Central memory CD8-positive, alpha-beta T cell (primary cell): ENCODE results near the gene MYO3B.

ENCODE experiments used
- ATAC-seq: fragments of 150-1000 bp; cut with Tn5 transposase; replicated peaks from 2 replicates; pipeline ENCODE4 v1.10.0; 2022; ENCODE audit warnings: mild to moderate bottlenecking, moderate FRiP score, moderate number of reproducible peaks; ENCODE audit not compliant: poor library complexity, severe bottlenecking; ENCODE audit errors: extremely low read depth
- DNase-seq, 2 donors: peaks; one replicate each; pipeline ENCODE4 v3.0.0; 2021; ENCODE audit warnings: low spot score in 2 of 2
- H3K27ac Mint-ChIP-seq: one replicate; pipeline ENCODE4 v1.8.0; 2022; ENCODE audit warnings: low read depth, mild to moderate bottlenecking, moderate library complexity, mixed read lengths
- H3K27me3 Mint-ChIP-seq: one replicate; pipeline ENCODE4 v1.8.0; 2022; ENCODE audit warnings: mixed read lengths
- H3K36me3 Mint-ChIP-seq: one replicate; pipeline ENCODE4 v1.8.0; 2022; ENCODE audit warnings: mild to moderate bottlenecking, moderate library complexity, mixed read lengths; ENCODE audit not compliant: insufficient read depth
- H3K4me1 Mint-ChIP-seq: one replicate; pipeline ENCODE4 v1.8.0; 2022; ENCODE audit warnings: mixed read lengths
- H3K4me3 Mint-ChIP-seq: one replicate; pipeline ENCODE4 v1.8.0; 2022; ENCODE audit warnings: mild to moderate bottlenecking, moderate library complexity, mixed read lengths
- H3K9me3 Mint-ChIP-seq: one replicate; pipeline ENCODE4 v1.8.0; 2022; ENCODE audit warnings: mixed read lengths

Gene MYO3B

GRCh38 chr2:170221317-170222288 is 43.7 kb downstream of the MYO3B start:
- H3K4me1 Mint-ChIP-seq: peaks cover 5% of the 10 kb centered on the region
- H3K27ac Mint-ChIP-seq: no peak overlapping the region
- no peak overlapping the region for H3K4me3 Mint-ChIP-seq
- H3K27me3 Mint-ChIP-seq: no peaks in the 10 kb centered on the region
- no peaks in the 10 kb centered on the region for H3K36me3 Mint-ChIP-seq
- DNase-seq (no peak), ATAC-seq (no peak)
- no peaks in the 10 kb centered on the region for H3K9me3 Mint-ChIP-seq

GRCh38 chr2:170222298-170222697 is 44.4 kb downstream of the MYO3B start:
- Mint-ChIP-seq H3K4me1 (peaks cover 5% of the 10 kb centered on the region), H3K4me3 (no peak overlapping the region), H3K9me3 (no peaks in the 10 kb centered on the region), H3K36me3 (no peaks in the 10 kb centered on the region), H3K27me3 (no peaks in the 10 kb centered on the region), H3K27ac (no peak overlapping the region)
- ATAC-seq (no peak), DNase-seq (no peak)

GRCh38 chr2:170222842-170223241 is 44.9 kb downstream of the MYO3B start:
- no peak overlapping the region for H3K27ac Mint-ChIP-seq
- ATAC-seq (no peak), DNase-seq (no peak)
- no peak overlapping the region for H3K4me3 Mint-ChIP-seq
- H3K27me3 Mint-ChIP-seq: no peaks in the 10 kb centered on the region
- H3K36me3 Mint-ChIP-seq: no peaks in the 10 kb centered on the region
- H3K9me3 Mint-ChIP-seq: no peaks in the 10 kb centered on the region
- peaks cover 5% of the 10 kb centered on the region for H3K4me1 Mint-ChIP-seq

GRCh38 chr2:170224692-170225294 is 46.8 kb downstream of the MYO3B start:
- no peak for ATAC-seq
- Mint-ChIP-seq H3K4me1 (peaks cover 5% of the 10 kb centered on the region), H3K9me3 (no peaks in the 10 kb centered on the region), H3K27me3 (no peaks in the 10 kb centered on the region), H3K36me3 (no peaks in the 10 kb centered on the region), H3K4me3 (no peak overlapping the region), H3K27ac (no peak overlapping the region)
- no peak for DNase-seq

GRCh38 chr2:170226216-170226615 is 48.3 kb downstream of the MYO3B start:
- Mint-ChIP-seq H3K36me3 (no peaks in the 10 kb centered on the region), H3K4me1 (peaks cover 5% of the 10 kb centered on the region), H3K4me3 (no peak overlapping the region), H3K27me3 (no peaks in the 10 kb centered on the region), H3K27ac (no peak overlapping the region), H3K9me3 (no peaks in the 10 kb centered on the region)
- no peak for ATAC-seq
- DNase-seq: no peak

- Mint-ChIP-seq H3K4me1 (peaks cover 5% of the 10 kb centered on the region), H3K9me3 (no peaks in the 10 kb centered on the region), H3K27me3 (no peaks in the 10 kb centered on the region), H3K4me3 (no peak overlapping the region), H3K27ac (no peak overlapping the region), H3K36me3 (no peaks in the 10 kb centered on the region)
- DNase-seq (no peak), ATAC-seq (no peak)
Observed at GRCh38 chr2:170227507-170227947, 49.6 kb downstream of the MYO3B start.

GRCh38 chr2:170227951-170228350 is 50.0 kb downstream of the MYO3B start:
- ATAC-seq: no peak
- H3K4me3 Mint-ChIP-seq: no peak overlapping the region
- H3K4me1 Mint-ChIP-seq: peaks cover 3% of the 10 kb centered on the region
- no peaks in the 10 kb centered on the region for H3K27me3 Mint-ChIP-seq
- DNase-seq: no peak
- H3K27ac Mint-ChIP-seq: no peak overlapping the region
- H3K36me3 Mint-ChIP-seq: no peaks in the 10 kb centered on the region
- no peaks in the 10 kb centered on the region for H3K9me3 Mint-ChIP-seq

- Mint-ChIP-seq H3K9me3 (no peaks in the 10 kb centered on the region), H3K36me3 (no peaks in the 10 kb centered on the region), H3K4me3 (no peak overlapping the region), H3K27ac (no peak overlapping the region), H3K27me3 (peaks cover 4% of the 10 kb centered on the region), H3K4me1 (no peaks in the 10 kb centered on the region)
- ATAC-seq (no peak), DNase-seq (no peak)
Observed at GRCh38 chr2:170228429-170228828, 50.5 kb downstream of the MYO3B start.

- H3K27ac Mint-ChIP-seq: no peak overlapping the region
- ATAC-seq (no peak), DNase-seq (no peak)
- no peaks in the 10 kb centered on the region for H3K9me3 Mint-ChIP-seq
- H3K4me1 Mint-ChIP-seq: no peaks in the 10 kb centered on the region
- no peaks in the 10 kb centered on the region for H3K36me3 Mint-ChIP-seq
- no peak overlapping the region for H3K4me3 Mint-ChIP-seq
- peaks cover 6% of the 10 kb centered on the region for H3K27me3 Mint-ChIP-seq
Observed at GRCh38 chr2:170229125-170229524, 51.2 kb downstream of the MYO3B start.

GRCh38 chr2:170229744-170230143 is 51.8 kb downstream of the MYO3B start:
- Mint-ChIP-seq H3K27ac (no peak overlapping the region), H3K4me1 (no peaks in the 10 kb centered on the region), H3K9me3 (no peaks in the 10 kb centered on the region), H3K4me3 (no peak overlapping the region), H3K36me3 (no peaks in the 10 kb centered on the region), H3K27me3 (peaks cover 6% of the 10 kb centered on the region)
- no peak for ATAC-seq
- DNase-seq: no peak

GRCh38 chr2:170235860-170236679 is 58.1 kb downstream of the MYO3B start:
- H3K9me3 Mint-ChIP-seq: no peaks in the 10 kb centered on the region
- H3K4me1 Mint-ChIP-seq: no peaks in the 10 kb centered on the region
- ATAC-seq: no peak
- no peaks in the 10 kb centered on the region for H3K36me3 Mint-ChIP-seq
- no peak for DNase-seq
- H3K4me3 Mint-ChIP-seq: no peak overlapping the region
- no peak overlapping the region for H3K27ac Mint-ChIP-seq
- H3K27me3 Mint-ChIP-seq: peaks cover 46% of the 10 kb centered on the region

- H3K4me1 Mint-ChIP-seq: no peaks in the 10 kb centered on the region
- peaks cover 52% of the 10 kb centered on the region for H3K27me3 Mint-ChIP-seq
- ATAC-seq: no peak
Observed at GRCh38 chr2:170236680-170237047, 58.7 kb downstream of the MYO3B start.

More at GRCh38 chr2:170236680-170237047, 58.7 kb downstream of the MYO3B start:
- no peaks in the 10 kb centered on the region for H3K36me3 Mint-ChIP-seq
- H3K27ac Mint-ChIP-seq: no peak overlapping the region
- DNase-seq: no peak
- H3K9me3 Mint-ChIP-seq: no peaks in the 10 kb centered on the region
- no peak overlapping the region for H3K4me3 Mint-ChIP-seq
